Mesothelial cell of epicardium (in vitro differentiated cells): Measurements from ENCODE around the gene WAC. TPM values are rescaled to one million over a fixed set of nuclear protein-coding genes. Genes with fewer than 3 reads are reported as not detected.
A peak's percentile ranks its signal among the peaks of the same experiment; 100 is the strongest.
"Not testable (repeated sequence)": the region's sequence is repeated elsewhere in the genome, so short reads cannot be mapped to it uniquely, and the experiment has no call there.

Experiments used
- DNase-seq, 2 experiments: peaks; one replicate each; pipeline ENCODE4 v3.0.0; 2021; ENCODE audit warnings: low spot score in 2 of 2; ENCODE audit not compliant: unreplicated experiment in 2 of 2
- H3K27ac Mint-ChIP-seq: 2 replicates; pipeline ENCODE4 v1.8.0; 2021; ENCODE audit warnings: mixed read lengths
- H3K27me3 Mint-ChIP-seq: 2 replicates; pipeline ENCODE4 v1.8.0; 2021; ENCODE audit warnings: low read depth, mixed read lengths
- H3K36me3 Mint-ChIP-seq: 2 replicates; pipeline ENCODE4 v1.8.0; 2021; ENCODE audit warnings: mixed read lengths
- H3K4me1 Mint-ChIP-seq: 2 replicates; pipeline ENCODE4 v1.8.0; 2021; ENCODE audit warnings: mixed read lengths
- H3K4me3 Mint-ChIP-seq: 2 replicates; pipeline ENCODE4 v1.8.0; 2021; ENCODE audit warnings: mild to moderate bottlenecking, moderate library complexity, mixed read lengths
- H3K9me3 Mint-ChIP-seq: 2 replicates; pipeline ENCODE4 v1.8.0; 2021; ENCODE audit warnings: mixed read lengths
- CTCF ChIP-seq: fragments of 200-600 bp; sonication (generic); IDR thresholded peaks from one replicate; pipeline ENCODE4 v1.5.0; 2021; ENCODE audit warnings: antibody characterized with exemption; ENCODE audit not compliant: unreplicated experiment
- total RNA-seq: library from RNA; stranded (reverse); gene quantifications from 3 replicates; pipeline ENCODE4 v1.2.1, GENCODE V29; 2021

The WAC gene
- total RNA-seq, 1 donor from 2014 or later = 141 TPM

- no peak for DNase-seq
- TF ChIP-seq CTCF = no peak
- H3K36me3 Mint-ChIP-seq = peaks cover 2% of the 10 kb centered on the region
- H3K27me3 Mint-ChIP-seq = no peaks in the 10 kb centered on the region
- H3K27ac Mint-ChIP-seq = no peak overlapping the region
- H3K4me3 Mint-ChIP-seq = no peak overlapping the region
- H3K4me1 Mint-ChIP-seq = peaks cover 20% of the 10 kb centered on the region
- H3K9me3 Mint-ChIP-seq = no peaks in the 10 kb centered on the region
Observed at GRCh38 chr10:28496017-28496416, 36.9 kb upstream of the WAC start.

- peaks cover 2% of the 10 kb centered on the region for H3K36me3 Mint-ChIP-seq
- H3K4me1 Mint-ChIP-seq = peaks cover 20% of the 10 kb centered on the region
- H3K4me3 Mint-ChIP-seq = no peak overlapping the region
Observed at GRCh38 chr10:28496481-28496961, 36.4 kb upstream of the WAC start.

GRCh38 chr10:28497313-28498126 lies 35.4 kb upstream of the WAC start:
- no peak for DNase-seq
- peaks cover 5% of the 10 kb centered on the region for H3K36me3 Mint-ChIP-seq
- H3K4me1 Mint-ChIP-seq = peaks cover 24% of the 10 kb centered on the region
- no peaks in the 10 kb centered on the region for H3K27me3 Mint-ChIP-seq
- no peak for TF ChIP-seq CTCF
- H3K9me3 Mint-ChIP-seq = no peaks in the 10 kb centered on the region
- H3K4me3 Mint-ChIP-seq = no peak overlapping the region
- no peak overlapping the region for H3K27ac Mint-ChIP-seq

More at GRCh38 chr10:28496481-28496961, 36.4 kb upstream of the WAC start:
- no peaks in the 10 kb centered on the region for H3K9me3 Mint-ChIP-seq
- no peak for TF ChIP-seq CTCF
- H3K27ac Mint-ChIP-seq = no peak overlapping the region
- no peaks in the 10 kb centered on the region for H3K27me3 Mint-ChIP-seq
- no peak for DNase-seq

GRCh38 chr10:28500203-28500602 lies 32.7 kb upstream of the WAC start:
- peak overlapping the region; percentile 20 for H3K4me3 Mint-ChIP-seq
- peaks cover 29% of the 10 kb centered on the region for H3K4me1 Mint-ChIP-seq
- DNase-seq, H3K27me3 Mint-ChIP-seq, H3K36me3 Mint-ChIP-seq, H3K9me3 Mint-ChIP-seq: not testable (repeated sequence)
- H3K27ac Mint-ChIP-seq = peak overlapping the region; percentile 87

GRCh38 chr10:28503114-28503513 lies 29.8 kb upstream of the WAC start:
- peaks cover 25% of the 10 kb centered on the region for H3K4me1 Mint-ChIP-seq
- H3K4me3 Mint-ChIP-seq = peak overlapping the region; percentile 67
- H3K27ac Mint-ChIP-seq = peak overlapping the region; percentile 21
- no peaks in the 10 kb centered on the region for H3K27me3 Mint-ChIP-seq
- H3K36me3 Mint-ChIP-seq = peaks cover 3% of the 10 kb centered on the region
- no peak for TF ChIP-seq CTCF
- DNase-seq = no peak
- no peaks in the 10 kb centered on the region for H3K9me3 Mint-ChIP-seq

- no peaks in the 10 kb centered on the region for H3K9me3 Mint-ChIP-seq
- no peak overlapping the region for H3K27ac Mint-ChIP-seq
- no peak for TF ChIP-seq CTCF
- peaks cover 3% of the 10 kb centered on the region for H3K36me3 Mint-ChIP-seq
- H3K4me1 Mint-ChIP-seq = peaks cover 14% of the 10 kb centered on the region
- no peaks in the 10 kb centered on the region for H3K27me3 Mint-ChIP-seq
- DNase-seq = no peak
- H3K4me3 Mint-ChIP-seq = no peak overlapping the region
Observed at GRCh38 chr10:28505359-28505959, 27.5 kb upstream of the WAC start.
